Karpas-422 (cell line): ENCODE results near the gene LILRB5. TPM values are rescaled to one million over a fixed set of nuclear protein-coding genes. Genes with fewer than 3 reads are reported as not detected.

Source experiments
- DNase-seq: peaks from one replicate; pipeline ENCODE4 v3.0.0-alpha.2; 2015
- H2AFZ ChIP-seq: fragments of 200-600 bp; sonication (generic); 2 replicates; pipeline ENCODE4 v1.6.1; 2014; ENCODE audit warnings: antibody characterized with exemption, low read length, mixed read lengths
- H3K27ac ChIP-seq: fragments of 200-600 bp; sonication (generic); 2 replicates; pipeline ENCODE4 v1.5.1; 2014; ENCODE audit warnings: mild to moderate bottlenecking, low read length, moderate library complexity
- H3K27me3 ChIP-seq: fragments of 200-600 bp; sonication (generic); 2 replicates; pipeline ENCODE4 v1.6.1; 2014; ENCODE audit warnings: low read length, mixed read lengths
- H3K36me3 ChIP-seq: fragments of 200-600 bp; sonication (generic); 2 replicates; pipeline ENCODE4 v1.6.1; 2014; ENCODE audit warnings: low read length, mixed read lengths; ENCODE audit not compliant: insufficient read depth
- H3K4me1 ChIP-seq: fragments of 200-600 bp; sonication (generic); 2 replicates; pipeline ENCODE4 v1.6.1; 2014; ENCODE audit warnings: mild to moderate bottlenecking, low read length, mixed read lengths
- H3K4me2 ChIP-seq: fragments of 200-600 bp; sonication (generic); 2 replicates; pipeline ENCODE4 v1.6.1; 2014; ENCODE audit warnings: low read length, low read depth, mild to moderate bottlenecking; ENCODE audit not compliant: poor library complexity, severe bottlenecking
- H3K4me3 ChIP-seq: fragments of 200-600 bp; sonication (generic); 2 replicates; pipeline ENCODE4 v1.5.1; 2014; ENCODE audit warnings: mild to moderate bottlenecking, antibody characterized with exemption, low read length, mixed read lengths
- H3K79me2 ChIP-seq: fragments of 200-600 bp; sonication (generic); 2 replicates; pipeline ENCODE4 v1.6.1; 2014; ENCODE audit warnings: mild to moderate bottlenecking, low read length, mixed read lengths
- H3K9ac ChIP-seq: fragments of 200-600 bp; sonication (generic); 2 replicates; pipeline ENCODE4 v1.6.0; 2014; ENCODE audit warnings: low read length
- H3K9me2 ChIP-seq: fragments of 200-600 bp; sonication (generic), shearing (Covaris generic); replicated peaks from 2 replicates; pipeline ENCODE4 v1.6.0; 2014; ENCODE audit warnings: mild to moderate bottlenecking, low read length, moderate library complexity; ENCODE audit not compliant: insufficient read depth
- H3K9me3 ChIP-seq: fragments of 300-700, 200-600 bp; sonication (generic); 2 replicates; pipeline ENCODE4 v1.6.1; 2014; ENCODE audit warnings: low read length, mixed read lengths
- H4K20me1 ChIP-seq: fragments of 200-600 bp; sonication (generic); 2 replicates; pipeline ENCODE4 v1.6.1; 2014; ENCODE audit warnings: mild to moderate bottlenecking, antibody characterized with exemption, low read length, low read depth; ENCODE audit not compliant: insufficient read depth
- total RNA-seq: library from RNA; depleted of rRNA; stranded (reverse); fragments of >200 nt; shearing (Covaris generic); gene quantifications from 2 replicates; pipeline ENCODE4 v1.2.3, GENCODE V29; 2014; ENCODE audit warnings: low replicate concordance; rRNA removed

LILRB5 gene
- total RNA-seq = not detected in 2 replicates

DNA sequence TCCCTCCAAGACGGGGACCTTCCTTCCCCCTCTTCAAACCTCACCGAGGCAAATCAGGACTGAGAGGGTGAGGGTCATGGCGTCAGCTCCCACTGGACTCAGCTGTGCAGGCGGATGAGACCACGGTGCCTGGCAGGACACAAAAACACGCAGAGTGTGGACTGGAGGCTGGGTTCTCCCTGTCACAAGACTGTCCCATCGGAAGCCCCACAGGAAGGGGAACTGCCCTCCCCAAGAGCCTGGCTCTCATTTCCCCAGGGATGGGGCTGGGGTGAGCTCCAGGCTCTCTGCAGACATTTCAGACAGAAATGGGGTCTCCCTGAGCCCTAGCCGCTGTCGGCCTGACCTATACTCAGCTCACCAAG lies at the start of gene LILRB5:
TSS of gene LILRB5 (minus strand) at position 158 of the 365 bp plus-strand sequence. CDS start at position 78, 80 bp downstream.
- Histone ChIP-seq H2AFZ (no peak within 1 kb of the TSS), H3K9ac (no peak within 1 kb of the TSS), H3K4me3 (no peak within 1 kb of the TSS)

DNA sequence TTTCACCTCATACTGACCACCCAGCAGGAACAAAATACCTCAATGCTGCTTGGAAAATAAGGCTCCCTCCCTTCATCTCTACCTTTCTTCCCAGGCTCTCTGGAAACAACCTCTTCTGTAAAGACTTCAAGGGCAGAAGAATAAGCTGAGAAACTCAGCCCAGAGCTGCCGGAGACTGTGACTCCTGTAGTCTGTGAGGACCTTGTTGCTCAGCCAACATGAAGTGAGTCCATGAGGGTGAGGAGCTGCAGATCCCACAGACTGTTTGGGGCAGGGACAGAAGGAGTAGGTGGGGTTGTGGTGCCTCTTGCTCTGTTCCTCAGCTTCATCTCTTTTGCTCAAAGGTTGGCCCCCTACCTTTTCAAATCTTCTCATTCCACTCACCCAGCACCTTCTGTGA lies 48.1 kb upstream of the LILRB5 start:
- H3K4me2 ChIP-seq = no peak overlapping the region
- H2AFZ ChIP-seq = no peak overlapping the region
- no peak for DNase-seq
- 0 out of 2 replicates have a peak, but pooled peaks cover 3% of the 10 kb centered on the region for H3K27me3 ChIP-seq
- H3K9ac ChIP-seq = no peak overlapping the region
- H4K20me1 ChIP-seq = no peaks in the 10 kb centered on the region; the same call in 1 of the 2 replicates
- H3K27ac ChIP-seq = no peak overlapping the region
- no peaks in the 10 kb centered on the region for H3K9me2 ChIP-seq
- no peaks in the 10 kb centered on the region for H3K4me1 ChIP-seq
- H3K4me3 ChIP-seq = no peak overlapping the region
- H3K79me2 ChIP-seq = no peaks in the 10 kb centered on the region
- no peaks in the 10 kb centered on the region for H3K9me3 ChIP-seq
- no peaks in the 10 kb centered on the region for H3K36me3 ChIP-seq

More for the DNA sequence above, at the start of gene LILRB5:
- Histone ChIP-seq H4K20me1 (no peaks in the 10 kb centered on the region; the same call in 1 of the 2 replicates), H3K27me3 (no peaks in the 10 kb centered on the region), H3K9me3 (no peaks in the 10 kb centered on the region), H3K9me2 (no peaks in the 10 kb centered on the region), H3K79me2 (no peaks in the 10 kb centered on the region), H3K4me2 (no peak within 1 kb of the TSS), H3K4me1 (no peaks in the 10 kb centered on the region), H3K36me3 (no peaks in the 10 kb centered on the region), H3K27ac (no peak within 1 kb of the TSS)
- DNase-seq = no peak

DNA sequence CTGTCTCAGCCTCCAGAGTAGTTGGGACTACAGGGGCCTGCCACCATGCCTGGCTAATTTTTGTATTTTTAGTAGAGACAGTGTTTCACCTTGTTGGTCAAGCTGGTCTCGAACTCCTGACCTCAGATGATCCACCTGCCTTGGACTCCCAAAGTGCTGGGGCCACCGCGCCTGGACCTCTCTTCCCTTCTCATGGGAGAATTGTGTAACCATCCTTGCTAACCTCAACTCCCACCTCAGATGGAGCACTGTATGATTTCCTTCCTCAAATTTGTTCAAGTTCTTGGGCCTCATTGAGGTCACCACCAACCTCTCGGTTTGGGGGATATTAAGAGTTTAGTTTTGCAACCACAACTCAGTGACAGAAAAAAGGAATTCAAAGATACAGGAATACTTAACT lies 45.2 kb upstream of the LILRB5 start:
- Histone ChIP-seq H3K4me2 (no peak overlapping the region), H3K79me2 (no peaks in the 10 kb centered on the region), H3K9ac (no peak overlapping the region), H3K4me1 (no peaks in the 10 kb centered on the region), H2AFZ (no peak overlapping the region), H3K9me3 (no peaks in the 10 kb centered on the region), H3K9me2 (no peaks in the 10 kb centered on the region), H3K27me3 (0 out of 2 replicates have a peak, but pooled peaks cover 3% of the 10 kb centered on the region), H3K36me3 (no peaks in the 10 kb centered on the region), H3K4me3 (no peak overlapping the region), H3K27ac (no peak overlapping the region), H4K20me1 (no peaks in the 10 kb centered on the region; the same call in 1 of the 2 replicates)
- no peak for DNase-seq

DNA sequence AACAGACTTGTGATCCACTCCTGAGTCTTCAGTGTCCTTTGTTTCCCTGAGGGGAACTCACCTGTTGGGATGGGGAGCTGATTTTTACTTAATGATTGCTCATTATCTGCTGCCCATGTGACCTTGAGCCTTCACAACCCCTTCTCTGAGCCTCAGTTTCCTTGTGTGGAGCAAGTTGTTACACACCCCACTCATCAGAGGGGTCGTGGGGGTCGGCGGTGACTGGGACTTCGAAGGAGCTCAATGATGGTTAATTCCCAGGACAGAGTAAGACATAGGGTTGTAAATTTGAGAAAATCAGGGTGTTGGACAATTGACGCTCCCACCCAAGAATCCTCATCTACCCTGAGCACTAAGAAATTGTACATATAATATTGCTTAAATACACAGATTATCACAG lies 42.4 kb upstream of the LILRB5 start:
- H3K27me3 ChIP-seq = 0 out of 2 replicates have a peak, but pooled peaks cover 3% of the 10 kb centered on the region
- H4K20me1 ChIP-seq = no peaks in the 10 kb centered on the region
- no peak for DNase-seq
- H3K9me3 ChIP-seq = no peaks in the 10 kb centered on the region
- no peak overlapping the region for H2AFZ ChIP-seq
- no peaks in the 10 kb centered on the region for H3K79me2 ChIP-seq
- no peaks in the 10 kb centered on the region for H3K9me2 ChIP-seq
- H3K4me3 ChIP-seq = no peak overlapping the region
- no peak overlapping the region for H3K9ac ChIP-seq
- H3K27ac ChIP-seq = no peak overlapping the region
- H3K4me1 ChIP-seq = no peaks in the 10 kb centered on the region
- no peak overlapping the region for H3K4me2 ChIP-seq
- H3K36me3 ChIP-seq = no peaks in the 10 kb centered on the region

DNA sequence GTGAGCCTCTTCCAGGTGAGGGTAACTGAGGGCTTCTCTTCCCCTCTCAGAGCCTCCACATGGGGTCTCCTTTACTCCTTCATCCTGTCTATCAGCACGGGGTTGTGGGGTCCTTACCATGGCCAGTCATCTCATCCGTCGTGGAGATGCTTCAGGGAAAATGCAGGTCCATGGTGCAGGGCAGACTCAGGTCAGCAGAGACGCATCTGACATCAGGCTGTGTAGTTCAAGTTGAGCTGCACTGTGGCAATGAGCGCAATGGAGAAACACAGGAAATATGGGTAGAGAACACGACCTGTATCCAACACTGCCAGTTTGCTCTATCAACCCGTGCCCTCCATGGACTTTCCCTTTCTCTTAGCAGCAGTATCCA lies 42.0 kb upstream of the LILRB5 start:
- no peaks in the 10 kb centered on the region for H3K36me3 ChIP-seq
- no peak overlapping the region for H3K27ac ChIP-seq
- H3K4me2 ChIP-seq = no peak overlapping the region
- H3K4me3 ChIP-seq = no peak overlapping the region
- no peak overlapping the region for H2AFZ ChIP-seq
- no peaks in the 10 kb centered on the region for H3K79me2 ChIP-seq
- H4K20me1 ChIP-seq = no peaks in the 10 kb centered on the region
- no peaks in the 10 kb centered on the region for H3K9me3 ChIP-seq
- no peak for DNase-seq
- no peaks in the 10 kb centered on the region for H3K9me2 ChIP-seq
- H3K4me1 ChIP-seq = no peaks in the 10 kb centered on the region
- no peak overlapping the region for H3K9ac ChIP-seq
- H3K27me3 ChIP-seq = 0 out of 2 replicates have a peak, but pooled peaks cover under 1% of the 10 kb centered on the region

DNA sequence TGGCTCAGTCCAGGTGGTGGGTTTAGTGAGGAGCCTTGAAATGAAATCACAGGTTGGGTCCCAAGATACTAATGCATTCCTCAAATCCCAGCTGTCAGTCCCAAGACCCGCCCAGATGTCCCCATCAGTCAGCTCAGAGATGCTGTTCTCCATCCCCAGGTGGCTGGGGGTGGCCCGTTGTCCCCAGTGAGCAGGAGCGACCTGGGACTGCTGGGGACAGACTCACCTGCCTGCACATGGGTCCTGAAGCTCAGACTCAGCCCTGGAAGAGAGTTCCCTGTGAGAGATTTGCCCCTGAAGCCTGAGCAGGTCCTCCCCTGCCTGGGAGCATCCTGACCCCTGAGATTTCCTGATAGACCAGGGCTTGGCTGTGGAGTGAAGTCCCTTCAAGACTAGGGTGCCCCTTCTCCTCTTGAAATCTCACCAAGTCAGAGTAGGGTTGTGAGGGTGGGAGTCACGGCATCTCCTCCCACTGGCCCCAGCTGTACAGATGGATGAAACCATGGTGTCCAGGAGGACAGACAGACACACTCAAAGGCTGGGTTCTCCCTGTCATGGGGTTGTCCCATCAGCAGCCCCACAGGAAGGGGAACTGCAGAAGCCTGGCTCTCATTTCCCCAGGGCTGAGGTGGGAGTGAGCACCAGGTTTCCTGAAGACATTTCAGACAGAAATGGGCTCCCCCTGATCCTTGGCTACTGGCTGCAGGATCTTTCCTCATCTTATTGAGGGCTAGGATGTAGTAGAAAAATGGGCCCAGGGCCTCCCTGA lies 41.5 kb upstream of the LILRB5 start:
- H3K9ac ChIP-seq = no peak overlapping the region
- no peak for DNase-seq
- H4K20me1 ChIP-seq = no peaks in the 10 kb centered on the region
- H3K79me2 ChIP-seq = no peaks in the 10 kb centered on the region
- no peaks in the 10 kb centered on the region for H3K9me2 ChIP-seq
- H3K4me3 ChIP-seq = no peak overlapping the region
- no peak overlapping the region for H3K4me2 ChIP-seq
- H3K4me1 ChIP-seq = no peaks in the 10 kb centered on the region
- H3K9me3 ChIP-seq = no peaks in the 10 kb centered on the region
- H3K27me3 ChIP-seq = no peaks in the 10 kb centered on the region
- no peak overlapping the region for H2AFZ ChIP-seq
- no peak overlapping the region for H3K27ac ChIP-seq
- no peaks in the 10 kb centered on the region for H3K36me3 ChIP-seq

DNA sequence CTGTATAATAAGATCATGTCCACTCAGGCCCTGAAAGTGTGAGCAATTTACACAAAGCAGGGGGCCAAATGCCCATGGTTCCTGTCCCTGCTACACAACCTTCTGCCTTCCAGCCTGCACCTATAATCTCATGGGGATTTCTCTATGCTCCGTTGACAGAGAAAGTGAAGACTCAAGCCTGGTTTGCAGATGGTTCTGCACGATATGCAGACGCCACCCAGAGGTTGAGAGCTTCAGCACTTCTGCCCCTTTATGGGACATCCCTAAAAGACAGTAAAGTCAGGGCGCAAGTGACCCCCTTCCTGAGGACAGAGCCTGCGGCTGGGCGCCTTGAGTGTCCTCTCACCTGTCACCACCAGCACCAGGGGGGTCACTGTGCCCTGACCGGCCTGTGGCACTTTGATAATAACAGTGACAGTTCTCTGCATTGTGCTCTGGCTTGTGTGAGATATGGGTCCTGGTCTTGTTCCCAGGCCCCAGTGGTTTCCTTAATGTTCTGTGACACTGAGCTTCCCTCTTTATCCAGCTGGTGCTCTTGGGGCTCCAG lies 40.8 kb upstream of the LILRB5 start:
- Histone ChIP-seq H3K27ac (no peak overlapping the region), H3K27me3 (no peaks in the 10 kb centered on the region), H3K79me2 (no peaks in the 10 kb centered on the region), H3K4me1 (no peaks in the 10 kb centered on the region), H3K36me3 (no peaks in the 10 kb centered on the region), H3K4me2 (no peak overlapping the region), H3K9me3 (no peaks in the 10 kb centered on the region), H3K4me3 (no peak overlapping the region), H3K9ac (no peak overlapping the region), H2AFZ (no peak overlapping the region), H4K20me1 (no peaks in the 10 kb centered on the region), H3K9me2 (no peaks in the 10 kb centered on the region)
- peak; percentile 83 for DNase-seq

DNA sequence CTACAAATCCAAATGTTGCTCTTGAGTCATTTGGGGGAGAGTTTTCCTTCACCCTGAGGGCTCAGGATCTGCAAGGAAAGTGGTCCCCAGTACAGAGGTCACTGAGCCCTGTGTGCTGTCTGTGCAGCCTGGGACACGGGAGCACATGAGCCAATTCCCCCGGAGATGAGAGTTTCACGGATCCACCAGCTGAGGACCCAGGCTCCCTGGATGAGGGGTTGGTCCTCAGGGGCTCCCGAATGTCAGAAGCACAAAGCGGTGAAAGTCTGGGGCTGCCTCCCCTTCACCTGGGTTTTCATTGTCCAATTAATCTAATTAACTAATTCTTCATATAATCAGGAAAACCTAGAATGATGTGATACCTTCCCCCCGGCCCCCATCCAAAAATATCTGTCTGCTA lies 37.5 kb upstream of the LILRB5 start:
- H3K9me3 ChIP-seq = no peaks in the 10 kb centered on the region
- no peak overlapping the region for H3K9ac ChIP-seq
- H3K27ac ChIP-seq = no peak overlapping the region
- H3K27me3 ChIP-seq = no peaks in the 10 kb centered on the region
- H2AFZ ChIP-seq = no peak overlapping the region
- DNase-seq = no peak
- H4K20me1 ChIP-seq = no peaks in the 10 kb centered on the region
- H3K4me2 ChIP-seq = no peak overlapping the region
- no peaks in the 10 kb centered on the region for H3K36me3 ChIP-seq
- no peaks in the 10 kb centered on the region for H3K79me2 ChIP-seq
- no peak overlapping the region for H3K4me3 ChIP-seq
- peaks cover 18% of the 10 kb centered on the region for H3K4me1 ChIP-seq
- no peaks in the 10 kb centered on the region for H3K9me2 ChIP-seq
